Measurements from ENCODE around the gene FBXO24. TPM values are rescaled to one million over a fixed set of nuclear protein-coding genes. Genes with fewer than 3 reads are reported as not detected.

Gene FBXO24
- total RNA-seq, 4 donors from 2014 or later, result 2.9 to 4.9 TPM; not detected in 2

- H3K36me3 ChIP-seq, result no peaks in the 10 kb centered on the region
- no peak overlapping the region for H3K4me3 ChIP-seq
- H3K27me3 ChIP-seq, result no peaks in the 10 kb centered on the region
- peaks cover 0 to 10% of the 10 kb centered on the region in 2 donors for H3K4me1 ChIP-seq
- no peak overlapping the region for H3K27ac ChIP-seq
- intact Hi-C loops (cut with DNase I; ENCODE audit: low total_unique reads), result no loop called here
- no peaks in the 10 kb centered on the region for H3K9me3 ChIP-seq
- no peak for DNase-seq
- no peak for TF ChIP-seq POLR2A (IDR thresholded peaks at IDR 0.05)
- TF ChIP-seq CTCF (IDR thresholded peaks at IDR 0.05), result no peak
These were observed 28.3 kb downstream of the FBXO24 start for GRCh38 chr7:100614308-100614861.

GRCh38 chr7:100620239-100620638 is 34.1 kb downstream of the FBXO24 start:
- Histone ChIP-seq H3K27ac (no peak overlapping the region), H3K4me3 (no peak overlapping the region), H3K27me3 (no peaks in the 10 kb centered on the region), H3K36me3 (no peaks in the 10 kb centered on the region), H3K9me3 (no peaks in the 10 kb centered on the region), H3K4me1 (no peaks in the 10 kb centered on the region)
- DNase-seq, result no peak
- intact Hi-C loops (cut with DNase I; ENCODE audit: low total_unique reads), result no loop called here
- TF ChIP-seq POLR2A (IDR thresholded peaks at IDR 0.05) (no peak), CTCF (IDR thresholded peaks at IDR 0.05) (no peak)

GRCh38 chr7:100620804-100621203 is 34.7 kb downstream of the FBXO24 start:
- TF ChIP-seq POLR2A (IDR thresholded peaks at IDR 0.05) (no peak), CTCF (IDR thresholded peaks at IDR 0.05) (no peak)
- DNase-seq, result no peak
- Histone ChIP-seq H3K4me1 (no peaks in the 10 kb centered on the region), H3K27me3 (no peaks in the 10 kb centered on the region), H3K9me3 (no peaks in the 10 kb centered on the region), H3K4me3 (no peak overlapping the region), H3K27ac (no peak overlapping the region), H3K36me3 (no peaks in the 10 kb centered on the region)
- intact Hi-C loops (cut with DNase I; ENCODE audit: low total_unique reads), result no loop called here

GRCh38 chr7:100621554-100621953 is 35.4 kb downstream of the FBXO24 start:
- no peak for DNase-seq
- H3K27ac ChIP-seq, result no peak overlapping the region
- H3K36me3 ChIP-seq, result no peaks in the 10 kb centered on the region
- H3K4me3 ChIP-seq, result no peak overlapping the region
- H3K9me3 ChIP-seq, result no peaks in the 10 kb centered on the region
- no peak for TF ChIP-seq POLR2A (IDR thresholded peaks at IDR 0.05)
- TF ChIP-seq CTCF (IDR thresholded peaks at IDR 0.05), result no peak
- intact Hi-C loops (cut with DNase I; ENCODE audit: low total_unique reads), result no loop called here
- no peaks in the 10 kb centered on the region for H3K4me1 ChIP-seq
- H3K27me3 ChIP-seq, result no peaks in the 10 kb centered on the region

GRCh38 chr7:100623951-100624824 is 38.1 kb downstream of the FBXO24 start:
- H3K27ac ChIP-seq, result no peak overlapping the region
- DNase-seq, result no peak
- no peaks in the 10 kb centered on the region for H3K27me3 ChIP-seq
- H3K9me3 ChIP-seq, result no peaks in the 10 kb centered on the region
- H3K4me3 ChIP-seq, result no peak overlapping the region
- TF ChIP-seq POLR2A (IDR thresholded peaks at IDR 0.05) (no peak), CTCF (IDR thresholded peaks at IDR 0.05) (no peak)
- H3K36me3 ChIP-seq, result no peaks in the 10 kb centered on the region
- intact Hi-C loops (cut with DNase I; ENCODE audit: low total_unique reads), result no loop called here
- H3K4me1 ChIP-seq, result no peaks in the 10 kb centered on the region
